Activated CD8-positive, alpha-beta memory T cell treated with anti-CD3 and anti-CD28 coated beads, Interleukin-2, amount 50 U/mL, for 1 hour (primary cell): ENCODE data around the gene PABPC1L2A.
"Not testable (repeated sequence)": the region's sequence is repeated elsewhere in the genome, so short reads cannot be mapped to it uniquely, and the experiment has no call there.

Experiments
- DNase-seq: peaks from one replicate; pipeline ENCODE4 v3.0.0-alpha.2; 2020; ENCODE audit errors: extremely low read depth

Gene PABPC1L2A

DNA sequence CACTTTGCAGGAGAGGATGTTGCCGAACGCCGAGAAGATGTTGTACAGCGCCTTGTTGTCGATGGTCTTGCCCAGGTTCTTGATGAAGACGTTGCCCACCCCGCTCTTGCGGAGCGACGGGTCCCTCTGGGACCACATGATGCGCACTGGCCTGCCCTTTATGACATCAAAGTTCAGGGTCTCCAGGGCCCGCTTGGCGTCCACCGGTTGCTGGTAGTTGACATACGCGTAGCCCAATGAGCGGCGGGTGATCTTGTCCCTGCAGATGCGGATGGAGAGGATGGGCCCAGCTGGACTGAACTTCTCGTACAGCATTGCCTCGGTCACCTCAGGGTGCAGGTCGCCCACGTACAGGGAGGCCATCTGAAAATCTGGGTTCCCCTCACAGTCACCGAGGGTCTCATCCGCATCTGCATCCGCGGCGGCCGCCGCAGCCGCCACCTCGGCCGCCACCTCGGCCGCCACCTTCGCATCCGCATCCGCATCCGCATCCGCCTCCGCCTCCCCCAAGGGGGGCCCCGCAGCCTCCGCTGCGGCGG, at the start of gene PABPC1L2A:
TSS of gene PABPC1L2A (minus strand) at position 489 of the 539 bp plus-strand sequence. CDS start at position 363, 126 bp downstream.
- not testable (repeated sequence) for DNase-seq

DNA sequence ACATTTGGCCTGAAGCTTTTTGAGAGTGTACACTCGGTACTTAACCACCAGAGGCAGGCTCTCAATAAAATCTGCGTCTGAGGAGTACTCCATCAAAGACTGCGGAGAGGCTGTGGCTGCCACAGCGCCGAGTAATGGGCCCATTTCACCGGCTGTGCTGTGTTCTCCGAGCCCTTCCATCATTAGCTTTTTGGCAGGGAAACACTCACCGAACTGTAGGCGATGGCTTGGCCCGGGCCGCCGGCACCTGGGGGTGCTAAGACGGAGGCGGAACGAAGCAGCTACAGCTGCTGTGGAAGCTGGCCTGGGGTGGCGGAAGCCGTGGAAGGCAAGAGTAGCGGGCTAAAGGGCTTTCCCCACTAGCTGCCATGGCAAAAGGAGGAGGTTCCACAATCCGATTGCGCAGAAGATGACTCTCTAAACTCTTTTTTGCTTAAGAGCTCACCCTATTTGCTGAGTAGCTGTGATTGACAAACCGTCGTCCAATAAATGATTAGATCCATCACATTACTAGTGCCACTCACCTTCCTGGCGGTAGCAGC, 48.5 kb upstream of the PABPC1L2A start:
- no peak for DNase-seq

- no peak for DNase-seq
These were observed 46.9 kb upstream of the PABPC1L2A start for GRCh38 chrX:73126240-73126639.

GRCh38 chrX:73099505-73099904, 20.2 kb upstream of the PABPC1L2A start:
- not testable (repeated sequence) for DNase-seq

DNA sequence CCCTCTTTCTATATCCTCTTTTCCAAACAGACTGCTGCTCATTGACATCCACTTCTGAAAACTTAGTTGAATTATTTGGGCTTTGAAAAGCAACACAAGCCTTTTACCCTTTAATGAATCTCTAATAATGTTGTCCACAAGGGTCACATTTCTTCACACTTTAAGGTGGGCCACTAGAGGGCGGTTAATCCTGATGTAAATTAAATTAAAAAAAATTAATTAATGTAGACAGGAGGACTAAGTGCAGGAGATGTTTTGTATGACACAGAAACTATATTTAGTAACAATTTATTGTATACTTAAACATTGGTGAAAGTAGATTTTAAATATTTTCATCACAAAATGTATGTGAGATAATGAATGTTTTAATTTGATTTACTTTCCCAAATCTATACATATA, 7.5 kb upstream of the PABPC1L2A start:
- not testable (repeated sequence) for DNase-seq

DNA sequence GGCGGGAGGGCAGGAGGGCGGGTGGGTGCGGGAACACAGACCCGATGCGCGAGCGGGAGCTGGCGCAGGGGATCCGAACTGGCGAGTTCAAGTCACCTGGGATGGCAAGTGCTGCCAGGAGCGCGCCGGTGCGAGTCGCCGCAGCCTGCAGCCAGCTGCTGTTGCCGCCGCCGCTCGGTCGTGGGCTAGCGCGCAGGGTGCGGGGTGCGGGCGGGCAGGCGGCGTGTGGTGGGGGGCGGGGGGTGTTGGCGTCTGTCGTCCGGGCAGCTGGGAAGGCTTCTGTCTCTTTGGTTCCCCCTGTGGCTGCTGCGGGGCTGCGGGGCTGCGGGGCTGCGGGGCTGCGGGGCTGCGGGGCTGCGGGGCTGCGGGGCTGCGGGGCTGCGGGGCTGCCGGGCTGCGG, 572 bp upstream of the PABPC1L2A start:
- not testable (repeated sequence) for DNase-seq

- DNase-seq = not testable (repeated sequence)
These were observed 715 bp downstream of the PABPC1L2A start for GRCh38 chrX:73078597-73078996.

DNA sequence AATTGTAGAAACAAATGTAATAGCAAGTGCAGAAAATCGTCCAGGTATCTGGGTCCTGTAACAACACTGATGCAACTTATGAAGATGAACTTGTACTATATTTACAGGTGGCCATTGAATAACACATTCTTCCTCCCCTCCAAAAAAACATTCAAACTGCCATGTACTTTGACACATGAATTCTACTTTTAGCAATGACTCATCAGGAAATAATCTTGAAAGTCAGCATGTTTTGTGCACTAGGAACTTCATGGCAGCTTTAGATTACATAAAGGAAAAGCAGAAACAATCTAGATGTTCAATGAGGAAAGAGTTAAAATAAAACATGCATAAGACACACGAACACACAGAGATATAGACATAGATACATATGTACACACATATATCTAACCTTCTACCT, 2.5 kb downstream of the PABPC1L2A start:
- no peak for DNase-seq

DNA sequence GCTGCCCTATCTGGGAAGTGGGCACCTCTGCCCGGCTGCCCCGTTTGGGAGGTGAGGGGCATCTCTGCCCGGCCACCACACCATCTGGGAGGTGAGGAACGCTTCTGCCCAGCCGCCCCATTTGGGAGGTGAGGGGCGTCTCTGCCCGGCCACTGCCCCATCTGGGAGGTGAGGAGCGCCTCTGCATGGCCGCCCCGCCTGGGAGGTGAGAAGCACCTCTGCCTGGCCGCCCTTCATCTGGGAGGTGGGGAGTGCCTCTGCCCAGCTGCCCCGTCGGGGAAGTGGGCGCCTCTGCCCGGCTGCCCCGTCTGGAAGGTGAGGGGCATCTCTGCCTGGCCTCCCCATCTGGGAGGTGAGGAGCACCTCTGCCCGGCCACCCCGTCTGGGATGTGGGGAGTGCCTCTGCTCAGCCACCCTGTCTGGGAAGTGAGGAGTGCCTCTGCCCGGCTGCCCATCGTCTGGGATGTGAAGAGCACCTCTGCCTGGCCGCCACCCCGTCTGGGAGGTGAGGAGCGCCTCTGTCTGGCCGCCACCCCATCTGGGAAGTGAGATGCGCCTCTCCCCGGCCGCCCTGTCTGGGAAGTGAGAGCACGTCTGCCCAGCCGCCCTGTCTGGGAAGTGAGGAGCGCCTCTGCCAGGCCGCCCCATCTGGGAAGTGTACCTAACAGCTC, 9.8 kb downstream of the PABPC1L2A start:
- DNase-seq = no peak

- DNase-seq = no peak
These were observed 10.6 kb downstream of the PABPC1L2A start for GRCh38 chrX:73068467-73069364.

GRCh38 chrX:73067761-73068466, 11.4 kb downstream of the PABPC1L2A start:
- DNase-seq = not testable (repeated sequence)

DNA sequence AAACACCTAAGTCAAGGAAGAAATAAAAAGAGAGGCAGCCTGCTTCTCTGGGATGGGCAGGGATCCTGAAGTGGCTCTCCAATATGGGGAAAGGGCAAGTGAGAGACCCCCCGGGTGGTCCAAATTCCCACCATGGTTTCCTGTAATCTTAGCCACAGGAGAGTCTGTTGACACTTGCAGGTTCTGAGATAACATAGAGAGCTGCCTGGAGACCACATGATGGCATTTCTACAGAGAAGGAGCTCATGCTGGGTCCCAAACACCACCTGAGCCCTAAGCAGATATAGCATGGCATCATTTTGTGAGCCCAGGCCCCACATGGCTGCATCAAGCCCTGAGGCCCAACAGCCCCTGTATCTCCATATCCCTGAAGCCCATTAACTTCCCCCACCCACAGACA, 50.4 kb downstream of the PABPC1L2A start:
- DNase-seq = no peak
